ENCODE measurements around the gene SPNS2. TPM values are rescaled to one million over a fixed set of nuclear protein-coding genes. Genes with fewer than 3 reads are reported as not detected.

SPNS2 gene
- total RNA-seq, 1 donor from 2014 or later = 4.3 TPM

- TF ChIP-seq CTCF (conservative IDR thresholded peaks at IDR 0.05) = peak; percentile 29
- peak; percentile 38 for DNase-seq (ENCODE audit: low read depth, low spot score)
- no peak within 1 kb of the TSS for H3K27ac Mint-ChIP-seq (ENCODE audit: unreplicated experiment)
- peaks cover 11% of the 10 kb centered on the region for H3K4me1 Mint-ChIP-seq
- no peaks in the 10 kb centered on the region for H3K9me3 Mint-ChIP-seq
- H3K27me3 Mint-ChIP-seq (ENCODE audit: low read depth) = peaks cover 40% of the 10 kb centered on the region
- H3K4me3 Mint-ChIP-seq = peak within 1 kb of the TSS; percentile 90
- H3K36me3 Mint-ChIP-seq (ENCODE audit: low read depth) = no peaks in the 10 kb centered on the region
Measured at GRCh38 chr17:4584101-4584916, 85.6 kb downstream of the SPNS2 start, which contains the start of gene SMTNL2. Gene SMTNL2 (plus strand): TSS chr17:4584529. CDS start chr17:4584606, 77 bp downstream.

GRCh38 chr17:4584917-4585637, 86.4 kb downstream of the SPNS2 start:
- no peak overlapping the region for H3K27ac Mint-ChIP-seq (ENCODE audit: unreplicated experiment)
- no peak for DNase-seq (ENCODE audit: low read depth, low spot score)
- H3K36me3 Mint-ChIP-seq (ENCODE audit: low read depth) = no peaks in the 10 kb centered on the region
- H3K4me1 Mint-ChIP-seq = peaks cover 11% of the 10 kb centered on the region
- no peak for TF ChIP-seq CTCF (conservative IDR thresholded peaks at IDR 0.05)
- peak overlapping the region; percentile 70 for H3K4me3 Mint-ChIP-seq
- H3K9me3 Mint-ChIP-seq = no peaks in the 10 kb centered on the region
- H3K27me3 Mint-ChIP-seq (ENCODE audit: low read depth) = peaks cover 40% of the 10 kb centered on the region

GRCh38 chr17:4585638-4585994, 86.9 kb downstream of the SPNS2 start:
- H3K36me3 Mint-ChIP-seq (ENCODE audit: low read depth) = no peaks in the 10 kb centered on the region
- H3K27ac Mint-ChIP-seq (ENCODE audit: unreplicated experiment) = no peak overlapping the region
- peaks cover 45% of the 10 kb centered on the region for H3K27me3 Mint-ChIP-seq (ENCODE audit: low read depth)
- DNase-seq (ENCODE audit: low read depth, low spot score) = no peak
- no peak for TF ChIP-seq CTCF (conservative IDR thresholded peaks at IDR 0.05)
- peaks cover 11% of the 10 kb centered on the region for H3K4me1 Mint-ChIP-seq
- no peaks in the 10 kb centered on the region for H3K9me3 Mint-ChIP-seq
- H3K4me3 Mint-ChIP-seq = peak overlapping the region; percentile 70

GRCh38 chr17:4586043-4586442, 87.4 kb downstream of the SPNS2 start:
- TF ChIP-seq CTCF (conservative IDR thresholded peaks at IDR 0.05) = no peak
- peaks cover 46% of the 10 kb centered on the region for H3K27me3 Mint-ChIP-seq (ENCODE audit: low read depth)

GRCh38 chr17:4587195-4587594, 88.5 kb downstream of the SPNS2 start:
- H3K4me1 Mint-ChIP-seq = peaks cover 11% of the 10 kb centered on the region
- TF ChIP-seq CTCF (conservative IDR thresholded peaks at IDR 0.05) = no peak
- no peak for DNase-seq (ENCODE audit: low read depth, low spot score)
- H3K36me3 Mint-ChIP-seq (ENCODE audit: low read depth) = no peaks in the 10 kb centered on the region
- H3K27me3 Mint-ChIP-seq (ENCODE audit: low read depth) = peaks cover 46% of the 10 kb centered on the region
- no peaks in the 10 kb centered on the region for H3K9me3 Mint-ChIP-seq
- no peak overlapping the region for H3K4me3 Mint-ChIP-seq
- H3K27ac Mint-ChIP-seq (ENCODE audit: unreplicated experiment) = no peak overlapping the region

More at GRCh38 chr17:4586043-4586442, 87.4 kb downstream of the SPNS2 start:
- Mint-ChIP-seq H3K4me1 (peaks cover 11% of the 10 kb centered on the region), H3K9me3 (no peaks in the 10 kb centered on the region), H3K4me3 (peak overlapping the region; percentile 47), H3K27ac (ENCODE audit: unreplicated experiment) (no peak overlapping the region), H3K36me3 (ENCODE audit: low read depth) (no peaks in the 10 kb centered on the region)
- DNase-seq (ENCODE audit: low read depth, low spot score) = no peak

All from neural crest cell (in vitro differentiated cells).